Common myeloid progenitor, CD34-positive (primary cell): ENCODE measurements around the gene TMEM130.

ENCODE experiments used
- CTCF ChIA-PET: fragments of 350-600 bp; sonication (Branson Sonifier 250); formaldehyde crosslinking; loops from one replicate; lab custom pipeline; 2021; ENCODE audit warnings: antibody characterized with exemption; lab: Charles Lee
- POLR2A ChIA-PET: fragments of 350-600 bp; sonication (Branson Sonifier 250); formaldehyde crosslinking; loops from one replicate; lab custom pipeline; 2021; ENCODE audit warnings: antibody characterized with exemption; lab: Charles Lee
- DNase-seq, 3 donors: peaks; one replicate each; pipeline versions ENCODE4 v3.0.0 to v3.0.0-alpha.2; 2013
- H3K27ac ChIP-seq, 2 experiments: 1 replicate in 1 of 2; 2 replicates in 1 of 2; pipeline ENCODE4 v1.7.0; 2013; ENCODE audit warnings: inconsistent platforms in 2 of 2, low read length in 2 of 2, mild to moderate bottlenecking in 2 of 2, low read depth in 1 of 2, moderate library complexity in 1 of 2; ENCODE audit not compliant: severe bottlenecking in 2 of 2, insufficient read depth in 1 of 2, poor library complexity in 1 of 2
- H3K27me3 ChIP-seq, 5 experiments: replicated peaks in 2 of 5; 1 replicate in 3 of 5; 2 replicates in 2 of 5; pipeline versions ENCODE4 v1.6.1 to v1.7.0; 2013; ENCODE audit warnings: low read length in 4 of 5, mild to moderate bottlenecking in 2 of 5, moderate library complexity in 2 of 5, inconsistent platforms in 1 of 5; ENCODE audit not compliant: insufficient read depth in 5 of 5, control insufficient read depth in 4 of 5
- H3K36me3 ChIP-seq, 4 experiments: 1 replicate in 2 of 4; 2 replicates in 2 of 4; pipeline versions ENCODE4 v1.6.1 to v1.7.0; 2013; ENCODE audit warnings: low read length in 3 of 4, control low read depth in 1 of 4, mild to moderate bottlenecking in 1 of 4; ENCODE audit not compliant: control insufficient read depth in 4 of 4, insufficient read depth in 4 of 4
- H3K4me1 ChIP-seq, 4 experiments: 1 replicate in 3 of 4; 2 replicates in 1 of 4; pipeline versions ENCODE4 v1.6.1 to v1.7.1; 2013; ENCODE audit warnings: low read length in 3 of 4, mild to moderate bottlenecking in 3 of 4, control low read depth in 1 of 4, inconsistent platforms in 1 of 4, moderate library complexity in 1 of 4; ENCODE audit not compliant: control insufficient read depth in 4 of 4, insufficient read depth in 4 of 4; ENCODE audit errors: control extremely low read depth in 1 of 4
- H3K4me3 ChIP-seq, 7 experiments: 1 replicate in 4 of 7; 2 replicates in 3 of 7; pipeline versions ENCODE4 v1.5.1 to v1.7.0; 2013; ENCODE audit warnings: mild to moderate bottlenecking in 7 of 7, low read length in 6 of 7, moderate library complexity in 6 of 7, inconsistent platforms in 2 of 7, low read depth in 2 of 7, control low read depth in 1 of 7; ENCODE audit not compliant: insufficient read depth in 4 of 7, control insufficient read depth in 1 of 7; ENCODE audit errors: extremely low read depth in 1 of 7
- H3K9me3 ChIP-seq, 5 experiments: 1 replicate in 4 of 5; 2 replicates in 1 of 5; pipeline versions ENCODE4 v1.6.1 to v1.7.1; 2013; ENCODE audit warnings: low read length in 4 of 5, mild to moderate bottlenecking in 2 of 5, inconsistent platforms in 1 of 5, low read depth in 1 of 5, moderate library complexity in 1 of 5; ENCODE audit not compliant: control insufficient read depth in 4 of 5, insufficient read depth in 2 of 5; ENCODE audit errors: control extremely low read depth in 1 of 5
- WGBS: methylation state at CpG from one replicate; pipeline ENCODE4 v1.1.5; 2013; ENCODE audit not compliant: insufficient coverage; 5-methylcytosine and 5-hydroxymethylcytosine counted together

Gene TMEM130

GRCh38 chr7:98816967-98817710 is 52.7 kb downstream of the TMEM130 start:
- Histone ChIP-seq H3K4me1 (no peaks in the 10 kb centered on the region), H3K9me3 (no peaks in the 10 kb centered on the region), H3K27me3 (peaks cover 0 to 3% (median 1%) of the 10 kb centered on the region in 5 experiments), H3K4me3 (no peak overlapping the region), H3K36me3 (no peaks in the 10 kb centered on the region), H3K27ac (no peak overlapping the region)
- 94% methylated on average over 2 of the region's 3 CpGs for WGBS
- ChIA-PET POLR2A (no interaction called here), CTCF (interaction anchor here (1.0 kb wide), 1 partner anchor 794 kb away, joined by 4 read pairs; no protein-coding TSS in a partner anchor)
- DNase-seq: no peak

GRCh38 chr7:98816241-98816640 is 53.6 kb downstream of the TMEM130 start:
- no peak overlapping the region for H3K4me3 ChIP-seq
- ChIA-PET POLR2A (no interaction called here), CTCF (no interaction called here)
- no peak for DNase-seq
- no peaks in the 10 kb centered on the region for H3K36me3 ChIP-seq
- 100% methylated on average over 2 of the region's 4 CpGs for WGBS
- H3K9me3 ChIP-seq: no peaks in the 10 kb centered on the region
- no peak overlapping the region for H3K27ac ChIP-seq
- H3K4me1 ChIP-seq: no peaks in the 10 kb centered on the region
- H3K27me3 ChIP-seq: peaks cover 0 to 3% (median 1%) of the 10 kb centered on the region in 5 experiments

- Histone ChIP-seq H3K36me3 (no peaks in the 10 kb centered on the region), H3K4me1 (no peaks in the 10 kb centered on the region), H3K9me3 (peaks cover 0 to 3% (median 0%) of the 10 kb centered on the region in 5 experiments), H3K27me3 (peaks cover 0 to 3% (median 1%) of the 10 kb centered on the region in 5 experiments), H3K27ac (no peak overlapping the region), H3K4me3 (no peak overlapping the region)
- ChIA-PET CTCF (interaction anchor here (0.9 to 1.1 kb wide), 2 partner anchors 14 to 27 kb away, joined by 3 read pairs; no protein-coding TSS in a partner anchor), POLR2A (no interaction called here)
- no CpG with 5 or more reads among the region's 1 CpG for WGBS
- no peak for DNase-seq
Observed at GRCh38 chr7:98815313-98815712, 54.5 kb downstream of the TMEM130 start.

GRCh38 chr7:98811299-98811698 is 58.5 kb downstream of the TMEM130 start:
- CTCF ChIA-PET: interaction anchor here (0.7 kb wide), 1 partner anchor 11 kb away, joined by 3 read pairs; no protein-coding TSS in a partner anchor
- peak in 1 of 3 donors; percentile 3 for DNase-seq
- 100% methylated on average over 1 of the region's 1 CpG for whole genome bisulfite sequencing

GRCh38 chr7:98810153-98810802 is 59.5 kb downstream of the TMEM130 start:
- Histone ChIP-seq H3K9me3 (peaks cover 0 to 10% (median 0%) of the 10 kb centered on the region in 5 experiments), H3K4me1 (no peaks in the 10 kb centered on the region), H3K27me3 (peaks cover 0 to 2% (median 0%) of the 10 kb centered on the region in 5 experiments), H3K36me3 (no peaks in the 10 kb centered on the region), H3K27ac (no peak overlapping the region), H3K4me3 (no peak overlapping the region)
- POLR2A ChIA-PET: no interaction called here
- no peak for DNase-seq
- CTCF ChIA-PET: interaction anchor here (0.9 to 1.3 kb wide), 2 partner anchors 10 to 385 kb away, joined by 3 read pairs; no protein-coding TSS in a partner anchor
- WGBS: 86% methylated on average over 7 of the region's 9 CpGs

More at GRCh38 chr7:98811299-98811698, 58.5 kb downstream of the TMEM130 start:
- no peak overlapping the region for H3K4me3 ChIP-seq
- H3K4me1 ChIP-seq: no peaks in the 10 kb centered on the region
- POLR2A ChIA-PET: no interaction called here
- no peak overlapping the region for H3K27ac ChIP-seq
- H3K36me3 ChIP-seq: no peaks in the 10 kb centered on the region
- peaks cover 0 to 10% (median 0%) of the 10 kb centered on the region in 5 experiments for H3K9me3 ChIP-seq
- H3K27me3 ChIP-seq: peaks cover 0 to 3% (median 1%) of the 10 kb centered on the region in 5 experiments

DNA sequence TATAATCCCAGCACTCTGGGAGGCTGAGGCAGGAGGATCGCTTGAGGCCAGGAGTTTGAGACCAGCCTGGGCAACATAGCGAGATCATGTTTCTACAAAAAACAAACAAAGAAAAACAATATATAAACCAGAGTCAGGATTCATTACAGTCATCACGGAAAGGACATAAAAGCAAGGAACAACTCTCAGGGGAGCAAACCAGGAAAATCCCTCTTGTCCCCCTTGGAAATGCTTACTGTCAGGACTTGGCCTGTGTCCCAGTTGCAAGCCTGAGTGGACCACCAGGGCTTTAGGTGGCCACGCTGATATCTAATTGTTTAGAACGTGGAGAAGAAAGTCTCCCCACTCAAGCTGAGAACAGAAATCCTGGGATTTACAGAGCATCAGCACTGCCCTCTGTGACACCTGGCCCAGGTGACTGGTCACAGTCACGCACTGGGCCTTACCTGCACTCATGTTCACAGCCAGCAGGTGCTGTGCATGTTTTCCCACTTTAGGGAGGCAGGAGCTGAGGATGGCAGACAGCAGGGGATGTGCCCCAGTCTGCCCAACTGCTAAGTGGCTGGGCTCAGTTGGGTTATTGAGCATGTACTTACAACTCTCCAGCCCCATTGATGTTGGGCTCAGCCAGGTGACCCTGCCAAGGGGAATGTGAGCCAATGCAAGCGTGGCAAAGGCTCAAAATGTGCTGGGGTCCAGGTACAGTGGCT is 60.9 kb downstream of the TMEM130 start:
- H3K4me1 ChIP-seq: no peaks in the 10 kb centered on the region
- WGBS: 93% methylated on average over 6 of the region's 7 CpGs
- ChIA-PET POLR2A (no interaction called here), CTCF (no interaction called here)
- no peak overlapping the region for H3K4me3 ChIP-seq
- H3K9me3 ChIP-seq: peaks cover 0 to 10% (median 0%) of the 10 kb centered on the region in 5 experiments
- H3K27ac ChIP-seq: no peak overlapping the region
- DNase-seq: no peak
- H3K36me3 ChIP-seq: no peaks in the 10 kb centered on the region
- H3K27me3 ChIP-seq: peaks cover 0 to 2% (median 0%) of the 10 kb centered on the region in 5 experiments
